PC-3 (cell line): Measurements from ENCODE around the gene L3MBTL4. TPM values are rescaled to one million over a fixed set of nuclear protein-coding genes. Genes with fewer than 3 reads are reported as not detected.

ENCODE experiments used
- ATAC-seq: fragments of 200-7000 bp; cut with Tn5 transposase; 2 replicates; pipeline ENCODE4 v1.9.1; 2020; ENCODE audit warnings: mild to moderate bottlenecking, moderate library complexity
- BruUV-seq: library from RNA; stranded (reverse); fragments of 400-500 nt; replicated peaks from 2 replicates; lab custom pipeline; 2021; lab: Mats Ljungman, UMichigan
- CTCF ChIA-PET: fragments of 300-600 bp; sonication (Branson Sonifier 250); formaldehyde crosslinking; loops from one replicate; lab custom pipeline; 2022; ENCODE audit warnings: antibody characterized with exemption; lab: Charles Lee
- POLR2A ChIA-PET: fragments of 300-600 bp; sonication (Branson Sonifier 250); formaldehyde crosslinking; loops from one replicate; lab custom pipeline; 2022; ENCODE audit warnings: antibody characterized with exemption; ENCODE audit not compliant: unreplicated experiment; lab: Charles Lee
- DNase-seq: peaks from one replicate; pipeline ENCODE4 v3.0.0-alpha.2; 2015
- H2AFZ ChIP-seq: fragments of 300-600 bp; sonication (generic); 2 replicates; pipeline ENCODE4 v1.6.0; 2016; ENCODE audit warnings: antibody characterized with exemption, low read length
- H3F3A ChIP-seq: fragments of 300-600 bp; sonication (generic); one replicate; pipeline ENCODE4 v1.6.0; 2017; ENCODE audit warnings: antibody characterized with exemption, low read length, control low read depth, mild to moderate bottlenecking; ENCODE audit not compliant: unreplicated experiment
- H3K27ac ChIP-seq: fragments of 300-600 bp; sonication (generic); 2 replicates; pipeline ENCODE4 v1.5.1; 2016; ENCODE audit warnings: mild to moderate bottlenecking, low read length
- H3K27me3 ChIP-seq: fragments of 300-600 bp; sonication (generic); 2 replicates; pipeline ENCODE4 v1.6.1; 2016; ENCODE audit warnings: low read length, mixed read lengths
- H3K36me3 ChIP-seq: fragments of 300-600 bp; sonication (generic); 2 replicates; pipeline ENCODE4 v1.6.1; 2016; ENCODE audit warnings: low read depth, mixed run types, low read length, mixed read lengths
- H3K4me1 ChIP-seq: fragments of 300-600 bp; sonication (generic); 2 replicates; pipeline ENCODE4 v1.5.1; 2016; ENCODE audit warnings: low read length; ENCODE audit not compliant: insufficient read depth
- H3K4me2 ChIP-seq: fragments of 300-600 bp; sonication (generic); 2 replicates; pipeline ENCODE4 v1.6.0; 2016; ENCODE audit warnings: low read length
- H3K4me3 ChIP-seq: fragments of 300-600 bp; sonication (generic); 2 replicates; pipeline ENCODE4 v1.5.1; 2016; ENCODE audit warnings: mild to moderate bottlenecking, low read length, mixed read lengths
- H3K79me2 ChIP-seq: fragments of 300-600 bp; sonication (generic); 2 replicates; pipeline ENCODE4 v1.6.1; 2017; ENCODE audit warnings: low read length, mixed read lengths
- H3K9ac ChIP-seq: fragments of 300-600 bp; sonication (generic); 2 replicates; pipeline ENCODE4 v1.6.0; 2016; ENCODE audit warnings: mild to moderate bottlenecking, low read length
- H3K9me2 ChIP-seq: fragments of 300-600 bp; sonication (generic); replicated peaks from 2 replicates; pipeline ENCODE4 v1.6.1; 2016; ENCODE audit warnings: mixed run types, low read length, mixed read lengths
- H3K9me3 ChIP-seq: fragments of 300-600 bp; sonication (generic); 2 replicates; pipeline ENCODE4 v1.6.1; 2016; ENCODE audit warnings: low read length, mixed read lengths
- H4K20me1 ChIP-seq: fragments of 300-600 bp; sonication (generic); 2 replicates; pipeline ENCODE4 v1.6.1; 2016; ENCODE audit warnings: low read length, mixed read lengths
- CTCF ChIP-seq: fragments of 300-600 bp; sonication (generic); conservative IDR thresholded peaks from 2 replicates; pipeline ENCODE4 v1.5.1; 2017; ENCODE audit warnings: antibody characterized with exemption, low read depth, mild to moderate bottlenecking, low read length
- EZH2 ChIP-seq: fragments of 300-600 bp; sonication (generic); IDR thresholded peaks from one replicate; pipeline ENCODE4 v1.6.1; 2017; ENCODE audit warnings: antibody characterized with exemption, mild to moderate bottlenecking, low read length; ENCODE audit not compliant: unreplicated experiment
- EZH2phosphoT487 ChIP-seq: fragments of 300-600 bp; sonication (generic); IDR thresholded peaks from 2 replicates; pipeline ENCODE4 v1.6.1; 2018; ENCODE audit warnings: mild to moderate bottlenecking, antibody characterized with exemption, low read length, borderline replicate concordance
- intact Hi-C: fragments of 100-400 bp; cut with micrococcal nuclease; formaldehyde crosslinking; loops from 2 replicates; pipeline ENCODE4 v1.9.0; 2023
- total RNA-seq: library from RNA; depleted of rRNA; stranded (reverse); fragments of >200 nt; gene quantifications from 2 replicates; pipeline ENCODE4 v1.2.3, GENCODE V29; 2014

Gene L3MBTL4
- total RNA-seq, 1 experiment from 2014 or later: 0.47 TPM

DNA sequence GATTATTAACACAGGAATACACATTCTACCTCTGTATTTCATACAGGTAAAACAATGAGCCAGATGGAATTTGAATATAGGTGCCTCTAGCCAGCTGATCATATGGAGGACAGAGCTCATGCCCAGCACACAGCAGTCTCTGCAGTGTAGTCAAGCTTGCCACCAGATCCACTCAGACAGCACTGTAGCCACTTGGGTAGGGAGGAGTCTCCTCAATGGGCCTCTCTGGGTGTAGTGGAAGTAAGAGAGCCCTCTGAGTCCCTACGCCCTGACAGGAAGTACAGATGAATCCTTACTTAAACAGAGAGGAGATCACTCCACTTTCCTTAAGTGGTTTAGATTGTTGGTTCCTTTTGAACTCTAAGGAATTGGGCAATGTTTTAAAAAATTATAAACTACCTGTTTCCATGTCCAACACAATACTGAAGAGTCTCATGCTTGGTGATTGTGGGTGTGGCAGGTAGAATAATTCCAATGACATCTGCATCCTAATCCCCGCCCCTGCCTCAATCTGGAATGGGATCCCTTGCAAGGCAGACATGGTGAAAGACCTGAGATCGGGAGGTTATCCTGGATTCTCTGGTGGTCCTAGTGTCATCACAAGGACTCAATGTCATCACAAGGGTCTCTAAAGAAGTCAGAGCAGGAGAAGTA, 496.4 kb downstream of the L3MBTL4 start:
- H3K36me3 ChIP-seq: no peaks in the 10 kb centered on the region
- CTCF ChIA-PET: no interaction called here
- H3K27ac ChIP-seq: no peak overlapping the region
- POLR2A ChIA-PET: no interaction called here
- no peak overlapping the region for H2AFZ ChIP-seq
- H3K4me1 ChIP-seq: no peaks in the 10 kb centered on the region
- H3K79me2 ChIP-seq: no peaks in the 10 kb centered on the region
- no peak for DNase-seq
- no peak for ATAC-seq
- H3K4me2 ChIP-seq: no peak overlapping the region
- no peak overlapping the region for H3K4me3 ChIP-seq
- TF ChIP-seq EZH2: no peak
- no peak for TF ChIP-seq EZH2phosphoT487
- TF ChIP-seq CTCF: no peak
- intact Hi-C loops: no loop called here
- no peak overlapping the region for H3K9ac ChIP-seq
- H3K9me2 ChIP-seq: no peaks in the 10 kb centered on the region
- no peaks in the 10 kb centered on the region for H3K27me3 ChIP-seq
- no peaks in the 10 kb centered on the region for H3K9me3 ChIP-seq
- BruUV-seq: no TSS peak
- H3F3A ChIP-seq: no peaks in the 10 kb centered on the region
- H4K20me1 ChIP-seq: no peaks in the 10 kb centered on the region

DNA sequence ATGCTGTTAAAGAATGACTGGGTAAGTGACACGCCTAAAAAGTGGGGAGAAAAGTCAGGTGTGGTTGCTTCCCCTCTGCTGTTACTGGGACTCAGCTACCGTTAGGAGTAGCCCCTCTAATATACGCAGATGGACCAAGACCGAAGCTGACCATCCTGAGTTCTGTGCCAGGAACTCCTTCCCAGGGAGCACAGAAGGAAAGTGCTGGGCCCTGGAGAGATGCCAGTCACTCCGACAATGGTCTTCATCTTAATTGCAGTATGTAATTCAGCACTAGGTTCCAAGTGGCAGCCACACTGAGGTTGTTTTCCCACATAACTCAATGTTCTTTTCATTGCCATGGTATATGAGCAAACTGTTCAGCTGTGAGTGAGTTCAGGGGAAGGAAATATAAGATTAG, 499.8 kb downstream of the L3MBTL4 start:
- H3K79me2 ChIP-seq: no peaks in the 10 kb centered on the region
- H3K4me1 ChIP-seq: no peaks in the 10 kb centered on the region
- DNase-seq (no peak), ATAC-seq (no peak)
- H3K4me3 ChIP-seq: no peak overlapping the region
- no peaks in the 10 kb centered on the region for H4K20me1 ChIP-seq
- TF ChIP-seq EZH2phosphoT487 (no peak), CTCF (no peak), EZH2 (no peak)
- intact Hi-C loops: no loop called here
- no peaks in the 10 kb centered on the region for H3F3A ChIP-seq
- BruUV-seq: no TSS peak
- ChIA-PET CTCF (no interaction called here), POLR2A (no interaction called here)
- H3K27me3 ChIP-seq: no peaks in the 10 kb centered on the region
- no peaks in the 10 kb centered on the region for H3K9me2 ChIP-seq
- H3K9ac ChIP-seq: no peak overlapping the region
- no peaks in the 10 kb centered on the region for H3K9me3 ChIP-seq
- no peaks in the 10 kb centered on the region for H3K36me3 ChIP-seq
- no peak overlapping the region for H3K27ac ChIP-seq
- H2AFZ ChIP-seq: no peak overlapping the region
- H3K4me2 ChIP-seq: no peak overlapping the region

DNA sequence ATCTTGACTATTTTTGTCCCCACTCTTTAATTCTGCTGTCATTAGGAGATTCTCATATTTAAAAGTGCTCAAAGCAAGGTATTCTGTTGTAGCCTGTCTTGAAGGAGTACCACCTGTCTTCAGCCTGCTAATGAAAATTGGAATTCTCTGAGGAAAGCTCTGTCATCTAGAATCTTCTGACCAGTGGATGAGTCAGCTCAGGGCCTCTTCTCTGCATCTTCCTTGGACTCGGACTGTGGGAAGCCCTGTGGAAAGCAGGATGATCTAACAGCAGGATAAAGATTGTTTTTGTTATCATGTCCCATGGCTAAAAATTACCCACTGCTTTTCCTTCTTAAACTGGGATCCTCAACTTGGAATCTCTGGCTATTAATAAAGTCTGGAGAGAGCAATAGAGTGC, 500.7 kb downstream of the L3MBTL4 start:
- Histone ChIP-seq H3K4me3 (no peak overlapping the region), H2AFZ (no peak overlapping the region), H3K4me1 (no peaks in the 10 kb centered on the region), H3K9me2 (no peaks in the 10 kb centered on the region), H3K36me3 (no peaks in the 10 kb centered on the region), H3K9ac (no peak overlapping the region), H3K27me3 (no peaks in the 10 kb centered on the region), H3K27ac (no peak overlapping the region), H4K20me1 (no peaks in the 10 kb centered on the region), H3K79me2 (no peaks in the 10 kb centered on the region), H3K9me3 (no peaks in the 10 kb centered on the region), H3K4me2 (no peak overlapping the region), H3F3A (no peaks in the 10 kb centered on the region)
- intact Hi-C loops: no loop called here
- ATAC-seq (peak; percentile 57; the same call in 1 of the 2 replicates), DNase-seq (no peak)
- BruUV-seq: no TSS peak
- ChIA-PET CTCF (no interaction called here), POLR2A (no interaction called here)
- TF ChIP-seq CTCF (no peak), EZH2 (no peak), EZH2phosphoT487 (no peak)
